ENCODE measurements around the gene PHC2. TPM values are rescaled to one million over a fixed set of nuclear protein-coding genes. Genes with fewer than 3 reads are reported as not detected.

Gene PHC2
- total RNA-seq, 1 donor from 2014 or later: 105 TPM

GRCh38 chr1:33298623-33299277 lies 132.1 kb downstream of the PHC2 start:
- H3K27ac ChIP-seq (replicated peaks): peak overlapping the region; percentile 47
- no peaks in the 10 kb centered on the region for H3K9me3 ChIP-seq (replicated peaks)
- TF ChIP-seq, protein P1, sequence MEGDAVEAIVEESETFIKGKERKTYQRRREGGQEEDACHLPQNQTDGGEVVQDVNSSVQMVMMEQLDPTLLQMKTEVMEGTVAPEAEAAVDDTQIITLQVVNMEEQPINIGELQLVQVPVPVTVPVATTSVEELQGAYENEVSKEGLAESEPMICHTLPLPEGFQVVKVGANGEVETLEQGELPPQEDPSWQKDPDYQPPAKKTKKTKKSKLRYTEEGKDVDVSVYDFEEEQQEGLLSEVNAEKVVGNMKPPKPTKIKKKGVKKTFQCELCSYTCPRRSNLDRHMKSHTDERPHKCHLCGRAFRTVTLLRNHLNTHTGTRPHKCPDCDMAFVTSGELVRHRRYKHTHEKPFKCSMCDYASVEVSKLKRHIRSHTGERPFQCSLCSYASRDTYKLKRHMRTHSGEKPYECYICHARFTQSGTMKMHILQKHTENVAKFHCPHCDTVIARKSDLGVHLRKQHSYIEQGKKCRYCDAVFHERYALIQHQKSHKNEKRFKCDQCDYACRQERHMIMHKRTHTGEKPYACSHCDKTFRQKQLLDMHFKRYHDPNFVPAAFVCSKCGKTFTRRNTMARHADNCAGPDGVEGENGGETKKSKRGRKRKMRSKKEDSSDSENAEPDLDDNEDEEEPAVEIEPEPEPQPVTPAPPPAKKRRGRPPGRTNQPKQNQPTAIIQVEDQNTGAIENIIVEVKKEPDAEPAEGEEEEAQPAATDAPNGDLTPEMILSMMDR (IDR thresholded peaks at IDR 0.05; ENCODE audit: borderline replicate concordance): peak; percentile 97
- DNase-seq: peak; percentile 76
- intact Hi-C loops (cut with micrococcal nuclease): loop anchor here (5.0 to 10.0 kb wide), 2 partner anchors 69 to 166 kb away; no protein-coding TSS in a partner anchor
- H3K4me3 ChIP-seq: no peak overlapping the region
- H3K36me3 ChIP-seq: peaks cover 47% of the 10 kb centered on the region
- no peaks in the 10 kb centered on the region for H3K27me3 ChIP-seq (ENCODE audit: low read depth)
- peaks cover 38% of the 10 kb centered on the region for H3K4me1 ChIP-seq

GRCh38 chr1:33297911-33298622 lies 132.8 kb downstream of the PHC2 start:
- no peak for DNase-seq
- Histone ChIP-seq H3K27ac (replicated peaks) (peak overlapping the region; percentile 47), H3K4me1 (peaks cover 38% of the 10 kb centered on the region), H3K4me3 (no peak overlapping the region), H3K36me3 (peaks cover 51% of the 10 kb centered on the region), H3K27me3 (ENCODE audit: low read depth) (no peaks in the 10 kb centered on the region), H3K9me3 (replicated peaks) (no peaks in the 10 kb centered on the region)
- intact Hi-C loops (cut with micrococcal nuclease): loop anchor here (5.0 to 10.0 kb wide), 2 partner anchors 69 to 167 kb away; no protein-coding TSS in a partner anchor
- TF ChIP-seq, protein P1 (IDR thresholded peaks at IDR 0.05; ENCODE audit: borderline replicate concordance): no peak

DNA sequence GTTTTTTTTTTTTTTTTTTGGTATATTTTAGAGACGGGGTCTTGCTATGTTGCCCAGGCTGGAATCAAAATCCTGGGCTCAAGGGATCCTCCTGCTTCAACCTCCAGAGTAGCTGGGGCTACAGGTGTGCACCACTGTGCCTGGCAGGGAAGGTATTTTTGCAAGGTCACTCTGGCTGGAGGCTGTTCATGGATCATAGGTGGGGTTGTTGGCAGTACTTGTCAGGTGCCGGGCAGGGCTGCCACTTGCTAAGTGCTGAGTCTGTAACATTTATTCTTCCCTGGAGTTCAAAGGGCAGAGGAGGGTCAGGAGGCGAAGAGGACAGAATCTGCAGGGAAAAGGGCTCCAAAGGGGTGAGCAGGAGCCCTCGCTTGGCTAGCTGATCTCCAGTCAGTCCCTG lies 134.1 kb downstream of the PHC2 start:
- H3K9me3 ChIP-seq (replicated peaks): no peaks in the 10 kb centered on the region
- TF ChIP-seq, protein P1 (IDR thresholded peaks at IDR 0.05; ENCODE audit: borderline replicate concordance): no peak
- intact Hi-C loops (cut with micrococcal nuclease): loop anchor here (5.0 to 10.0 kb wide), 2 partner anchors 70 to 168 kb away; no protein-coding TSS in a partner anchor
- H3K36me3 ChIP-seq: peaks cover 51% of the 10 kb centered on the region
- no peak overlapping the region for H3K4me3 ChIP-seq
- no peak for DNase-seq
- H3K27ac ChIP-seq (replicated peaks): no peak overlapping the region
- H3K27me3 ChIP-seq (ENCODE audit: low read depth): no peaks in the 10 kb centered on the region
- H3K4me1 ChIP-seq: peaks cover 38% of the 10 kb centered on the region

DNA sequence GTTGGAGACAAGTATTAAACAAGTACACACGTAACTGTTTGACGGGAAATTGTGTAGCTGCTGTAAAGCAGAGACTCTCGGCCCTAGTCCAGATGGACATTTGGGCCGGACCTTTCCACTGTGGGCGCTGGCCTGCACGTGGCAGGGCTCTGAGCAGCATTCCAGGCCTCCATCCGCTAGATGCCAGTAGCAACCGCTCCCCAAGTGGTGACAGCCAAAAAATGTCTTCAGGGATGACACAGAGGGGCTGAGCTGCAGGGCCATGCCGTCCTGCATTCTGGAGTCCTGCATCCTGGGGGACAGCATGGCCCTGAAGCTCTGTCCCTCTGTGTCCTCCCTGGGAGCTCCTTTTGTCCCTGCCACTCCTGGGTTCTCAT lies 134.8 kb downstream of the PHC2 start:
- H3K36me3 ChIP-seq: peaks cover 51% of the 10 kb centered on the region
- no peaks in the 10 kb centered on the region for H3K27me3 ChIP-seq (ENCODE audit: low read depth)
- peaks cover 34% of the 10 kb centered on the region for H3K4me1 ChIP-seq
- no peaks in the 10 kb centered on the region for H3K9me3 ChIP-seq (replicated peaks)
- TF ChIP-seq, protein P1 (IDR thresholded peaks at IDR 0.05; ENCODE audit: borderline replicate concordance): no peak
- H3K27ac ChIP-seq (replicated peaks): peak overlapping the region; percentile 53
- intact Hi-C loops (cut with micrococcal nuclease): loop anchor here (5.0 to 10.0 kb wide), 2 partner anchors 71 to 169 kb away; no protein-coding TSS in a partner anchor
- no peak for DNase-seq
- no peak overlapping the region for H3K4me3 ChIP-seq

DNA sequence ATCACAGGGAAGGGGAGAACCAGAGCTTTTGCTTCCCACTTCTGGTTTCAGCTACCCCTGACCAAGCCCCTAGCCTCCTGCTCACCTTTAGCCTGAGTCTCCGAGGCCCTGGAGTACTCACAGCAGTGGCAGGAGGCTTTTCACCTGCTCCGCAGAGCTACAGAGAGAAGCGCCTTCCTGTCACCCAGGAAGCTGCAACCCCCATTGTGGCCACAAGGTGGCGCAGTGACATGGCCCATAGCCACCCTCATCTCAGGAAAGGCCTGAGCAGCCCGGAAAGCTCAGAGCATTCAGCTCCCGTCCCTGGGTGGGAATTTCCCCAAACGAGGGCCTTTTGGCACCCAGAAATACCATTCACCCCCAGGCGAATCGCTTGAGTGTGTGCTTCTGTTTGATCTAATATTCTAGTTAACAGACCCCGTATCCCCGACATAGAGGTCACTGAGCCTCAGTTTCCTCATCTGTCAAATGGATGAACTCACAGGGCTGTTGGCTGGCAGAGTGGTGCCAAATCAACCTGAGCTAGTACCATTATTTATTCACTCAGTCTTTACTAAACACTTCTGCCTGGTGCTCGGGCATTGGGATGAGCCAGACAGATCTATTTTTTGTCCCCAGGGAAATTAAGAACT lies 135.3 kb downstream of the PHC2 start:
- TF ChIP-seq, protein P1 (IDR thresholded peaks at IDR 0.05; ENCODE audit: borderline replicate concordance): peak; percentile 98
- no peak overlapping the region for H3K4me3 ChIP-seq
- H3K9me3 ChIP-seq (replicated peaks): no peaks in the 10 kb centered on the region
- intact Hi-C loops (cut with micrococcal nuclease): loop anchor here (5.0 to 10.0 kb wide), 2 partner anchors 72 to 169 kb away; no protein-coding TSS in a partner anchor
- H3K27me3 ChIP-seq (ENCODE audit: low read depth): no peaks in the 10 kb centered on the region
- peak; percentile 88 for DNase-seq
- peak overlapping the region; percentile 53 for H3K27ac ChIP-seq (replicated peaks)
- peaks cover 51% of the 10 kb centered on the region for H3K36me3 ChIP-seq
- H3K4me1 ChIP-seq: peaks cover 29% of the 10 kb centered on the region

Data from left ventricle myocardium inferior (tissue), 1 donor.